Measurements from ENCODE around the gene SF1. TPM values are rescaled to one million over a fixed set of nuclear protein-coding genes. Genes with fewer than 3 reads are reported as not detected.
A peak's percentile ranks its signal among the peaks of the same experiment; 100 is the strongest.

SF1 gene
- total RNA-seq, 2 experiments from 2014 or later, result 247 to 535 TPM

GRCh38 chr11:64741375-64742086, 36.8 kb downstream of the SF1 start:
- TF ChIP-seq CTCF (conservative IDR thresholded peaks at IDR 0.05; ENCODE audit: low read length) (no peak), EZH2phosphoT487 (IDR thresholded peaks at IDR 0.05; ENCODE audit: borderline replicate concordance, low read depth, low read length) (no peak)
- Histone ChIP-seq H3K9me3 (ENCODE audit: low read length) (no peaks in the 10 kb centered on the region), H3K27ac (ENCODE audit: low read depth, low read length, poor library complexity, severe bottlenecking) (no peak overlapping the region), H2AFZ (ENCODE audit: low read length) (no peak overlapping the region), H3K4me2 (ENCODE audit: low read length) (peak overlapping the region; percentile 97), H3K4me3 (ENCODE audit: low read depth, low read length, poor library complexity, severe bottlenecking) (peak overlapping the region; percentile 89), H3K36me3 (ENCODE audit: insufficient read depth, low read length) (peaks cover 51% of the 10 kb centered on the region), H3K79me2 (ENCODE audit: insufficient read depth, low read depth, low read length) (peaks cover 6% of the 10 kb centered on the region; the same call in 1 of the 2 replicates), H4K20me1 (ENCODE audit: insufficient read depth, low read length) (0 out of 2 replicates have a peak, but pooled peaks cover 7% of the 10 kb centered on the region), H3K9me2 (ENCODE audit: insufficient read depth, low read length) (no peaks in the 10 kb centered on the region), H3K4me1 (ENCODE audit: insufficient read depth, low read length, poor library complexity, severe bottlenecking) (peaks cover 30% of the 10 kb centered on the region)
- CTCF ChIA-PET (ENCODE audit: unreplicated experiment), result no interaction called here
- POLR2A ChIA-PET, result no interaction called here
- BruUV-seq (replicated peaks), result no TSS peak
- intact Hi-C loops (cut with micrococcal nuclease; ENCODE audit: unreplicated experiment), result loop anchor here (2.0 to 5.0 kb wide), 3 partner anchors 54 to 136 kb away; partner anchors contain the start of genes EHD1 and MAP4K2
- DNase-seq (ENCODE audit: low spot score), result no peak

GRCh38 chr11:64739871-64740270, 38.5 kb downstream of the SF1 start:
- Histone ChIP-seq H2AFZ (ENCODE audit: low read length) (no peak overlapping the region), H3K9me2 (ENCODE audit: insufficient read depth, low read length) (no peaks in the 10 kb centered on the region), H3K4me1 (ENCODE audit: insufficient read depth, low read length, poor library complexity, severe bottlenecking) (peaks cover 18% of the 10 kb centered on the region), H3K27ac (ENCODE audit: low read depth, low read length, poor library complexity, severe bottlenecking) (no peak overlapping the region), H4K20me1 (ENCODE audit: insufficient read depth, low read length) (0 out of 2 replicates have a peak, but pooled peaks cover 7% of the 10 kb centered on the region), H3K79me2 (ENCODE audit: insufficient read depth, low read depth, low read length) (peaks cover 6% of the 10 kb centered on the region; the same call in 1 of the 2 replicates), H3K4me3 (ENCODE audit: low read depth, low read length, poor library complexity, severe bottlenecking) (no peak overlapping the region), H3K36me3 (ENCODE audit: insufficient read depth, low read length) (peaks cover 67% of the 10 kb centered on the region), H3K4me2 (ENCODE audit: low read length) (no peak overlapping the region), H3K9me3 (ENCODE audit: low read length) (no peaks in the 10 kb centered on the region)
- no peak for DNase-seq (ENCODE audit: low spot score)
- ChIA-PET CTCF (ENCODE audit: unreplicated experiment) (no interaction called here), POLR2A (no interaction called here)
- no TSS peak for BruUV-seq (replicated peaks)
- TF ChIP-seq CTCF (conservative IDR thresholded peaks at IDR 0.05; ENCODE audit: low read length), result no peak
- intact Hi-C loops (cut with micrococcal nuclease; ENCODE audit: unreplicated experiment), result loop anchor here (5.0 kb wide), 2 partner anchors 53 to 137 kb away; partner anchors contain the start of gene EHD1

GRCh38 chr11:64736654-64737053, 41.7 kb downstream of the SF1 start:
- Histone ChIP-seq H3K4me3 (ENCODE audit: low read depth, low read length, poor library complexity, severe bottlenecking) (no peak overlapping the region), H4K20me1 (ENCODE audit: insufficient read depth, low read length) (no peaks in the 10 kb centered on the region), H2AFZ (ENCODE audit: low read length) (no peak overlapping the region), H3K4me1 (ENCODE audit: insufficient read depth, low read length, poor library complexity, severe bottlenecking) (peaks cover 5% of the 10 kb centered on the region), H3K79me2 (ENCODE audit: insufficient read depth, low read depth, low read length) (no peaks in the 10 kb centered on the region), H3K27ac (ENCODE audit: low read depth, low read length, poor library complexity, severe bottlenecking) (no peak overlapping the region), H3K9me3 (ENCODE audit: low read length) (no peaks in the 10 kb centered on the region), H3K9me2 (ENCODE audit: insufficient read depth, low read length) (no peaks in the 10 kb centered on the region), H3K36me3 (ENCODE audit: insufficient read depth, low read length) (peaks cover 91% of the 10 kb centered on the region), H3K4me2 (ENCODE audit: low read length) (no peak overlapping the region)
- POLR2A ChIA-PET, result no interaction called here
- BruUV-seq (replicated peaks), result no TSS peak
- TF ChIP-seq CTCF (conservative IDR thresholded peaks at IDR 0.05; ENCODE audit: low read length) (no peak), EZH2phosphoT487 (IDR thresholded peaks at IDR 0.05; ENCODE audit: borderline replicate concordance, low read depth, low read length) (no peak)
- DNase-seq (ENCODE audit: low spot score), result no peak
- intact Hi-C loops (cut with micrococcal nuclease; ENCODE audit: unreplicated experiment), result no loop called here
- CTCF ChIA-PET (ENCODE audit: unreplicated experiment), result no interaction called here
